Measurements from ENCODE around the gene SKAP1. TPM values are rescaled to one million over a fixed set of nuclear protein-coding genes. Genes with fewer than 3 reads are reported as not detected.

The SKAP1 gene
- total and polyA plus RNA-seq, 2 of the 13 experiments (the other 11 are each of a cell fraction or from before 2014, with no cell fraction given), result 0.21 TPM; not detected in 1

DNA sequence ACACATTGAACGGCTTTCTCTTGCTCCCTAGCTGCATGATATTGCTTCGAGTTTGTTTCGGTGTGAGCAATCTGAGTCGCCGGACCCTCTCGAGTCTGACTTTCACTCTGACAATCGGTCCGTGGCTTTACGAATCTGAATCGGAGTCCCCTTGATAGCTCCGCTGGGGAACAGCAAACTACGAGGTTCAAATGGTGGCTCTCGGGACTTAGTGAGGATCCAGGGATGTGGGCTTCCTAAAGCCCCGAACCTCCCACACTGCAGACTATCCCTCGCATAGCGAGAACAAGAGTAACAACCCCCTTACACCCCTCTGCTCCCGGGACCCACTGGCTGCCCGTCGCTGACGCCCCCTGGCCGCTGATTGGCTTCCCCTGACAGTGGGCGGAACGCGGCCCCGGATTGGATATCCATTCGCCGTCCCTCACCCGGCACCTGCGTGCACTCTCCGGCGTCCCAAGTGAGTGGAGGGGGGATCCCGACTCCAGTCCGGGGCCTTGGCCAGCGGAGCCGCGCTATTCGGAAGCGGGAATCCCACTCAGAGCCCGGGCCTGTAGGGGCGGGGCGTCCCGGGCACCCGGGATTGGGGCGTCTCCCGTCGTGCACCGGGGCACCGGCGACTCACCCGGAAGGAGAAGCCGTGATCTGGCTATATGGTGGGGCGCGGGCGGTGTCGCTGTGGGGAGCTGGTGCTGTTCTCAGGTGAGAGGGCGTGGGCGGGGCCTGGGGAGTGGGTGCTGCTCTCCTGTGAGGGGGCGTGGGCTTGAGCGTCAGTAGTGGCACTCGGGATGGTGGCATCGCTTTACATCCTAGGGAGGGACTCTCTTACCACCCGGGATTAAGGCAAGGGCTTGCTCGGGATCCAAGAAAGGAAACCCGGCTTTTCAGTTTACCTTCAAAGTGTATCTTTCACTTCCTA, 322.6 kb downstream of the SKAP1 start, which contains the start of gene SNX11 (continued):
- TF ChIP-seq ZNF12 (CRISPR knock-in tag; IDR thresholded peaks at IDR 0.05) (no peak), NCOR1 (IDR thresholded peaks at IDR 0.05; ENCODE audit: borderline replicate concordance, low read length) (no peak), ZFP36L1 (CRISPR knock-in tag; IDR thresholded peaks at IDR 0.05) (peak; percentile 95), SP4 (CRISPR knock-in tag; IDR thresholded peaks at IDR 0.05) (peak; percentile 80), FOSL2 (CRISPR knock-in tag; IDR thresholded peaks at IDR 0.05) (no peak; the same call in 1 of the 2 replicates), ZNF703 (CRISPR knock-in tag; IDR thresholded peaks at IDR 0.05; ENCODE audit: borderline replicate concordance) (no peak), FOXJ3 (CRISPR knock-in tag; IDR thresholded peaks at IDR 0.05; ENCODE audit: borderline replicate concordance) (no peak; the same call in none of the 2 replicates), SMAD3 (CRISPR knock-in tag; IDR thresholded peaks at IDR 0.05) (peak; percentile 24; the same call in 1 of the 2 replicates), ZKSCAN5 (CRISPR knock-in tag; IDR thresholded peaks at IDR 0.05) (no peak), E2F5 (CRISPR knock-in tag; conservative IDR thresholded peaks at IDR 0.05) (peak; percentile 56; the same call in 1 of the 2 replicates), ZNF256 (CRISPR knock-in tag; conservative IDR thresholded peaks at IDR 0.05) (no peak), XBP1 (CRISPR knock-in tag; IDR thresholded peaks at IDR 0.05) (no peak), HNRNPL (IDR thresholded peaks at IDR 0.05; ENCODE audit: low read depth, low read length) (0 out of 2 replicates have a peak, but pooled peaks have one; percentile 65), ZNF749 (CRISPR knock-in tag; IDR thresholded peaks at IDR 0.05; ENCODE audit: borderline replicate concordance) (0 out of 2 replicates have a peak, but pooled peaks have one; percentile 66), NFATC3 (CRISPR knock-in tag; IDR thresholded peaks at IDR 0.05) (no peak), BHLHE40 (IDR thresholded peaks at IDR 0.05; ENCODE audit: low read length) (peak; percentile 38; the same call in 1 of the 2 replicates), SIN3A (IDR thresholded peaks at IDR 0.05; ENCODE audit: borderline replicate concordance, low read depth, low read length) (peak; percentile 39; the same call in 1 of the 2 replicates), POLR2G (IDR thresholded peaks at IDR 0.05; ENCODE audit: low read depth, low read length) (peak; percentile 90), ZNF431 (CRISPR knock-in tag; IDR thresholded peaks at IDR 0.05; ENCODE audit: borderline replicate concordance, low read depth) (no peak; the same call in 1 of the 2 replicates), REPIN1 (CRISPR knock-in tag; IDR thresholded peaks at IDR 0.05; ENCODE audit: borderline replicate concordance, low read depth) (peak; percentile 85; the same call in 1 of the 2 replicates), GATAD1 (CRISPR knock-in tag; IDR thresholded peaks at IDR 0.05) (peak; percentile 92), ZNF691 (CRISPR knock-in tag; IDR thresholded peaks at IDR 0.05; ENCODE audit: borderline replicate concordance, low read depth) (0 out of 2 replicates have a peak, but pooled peaks have one; percentile 26)
- TF ChIP-seq, protein P1, sequence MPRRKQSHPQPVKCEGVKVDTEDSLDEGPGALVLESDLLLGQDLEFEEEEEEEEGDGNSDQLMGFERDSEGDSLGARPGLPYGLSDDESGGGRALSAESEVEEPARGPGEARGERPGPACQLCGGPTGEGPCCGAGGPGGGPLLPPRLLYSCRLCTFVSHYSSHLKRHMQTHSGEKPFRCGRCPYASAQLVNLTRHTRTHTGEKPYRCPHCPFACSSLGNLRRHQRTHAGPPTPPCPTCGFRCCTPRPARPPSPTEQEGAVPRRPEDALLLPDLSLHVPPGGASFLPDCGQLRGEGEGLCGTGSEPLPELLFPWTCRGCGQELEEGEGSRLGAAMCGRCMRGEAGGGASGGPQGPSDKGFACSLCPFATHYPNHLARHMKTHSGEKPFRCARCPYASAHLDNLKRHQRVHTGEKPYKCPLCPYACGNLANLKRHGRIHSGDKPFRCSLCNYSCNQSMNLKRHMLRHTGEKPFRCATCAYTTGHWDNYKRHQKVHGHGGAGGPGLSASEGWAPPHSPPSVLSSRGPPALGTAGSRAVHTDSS (CRISPR knock-in tag; conservative IDR thresholded peaks at IDR 0.05), result no peak
- TF ChIP-seq, protein P2, sequence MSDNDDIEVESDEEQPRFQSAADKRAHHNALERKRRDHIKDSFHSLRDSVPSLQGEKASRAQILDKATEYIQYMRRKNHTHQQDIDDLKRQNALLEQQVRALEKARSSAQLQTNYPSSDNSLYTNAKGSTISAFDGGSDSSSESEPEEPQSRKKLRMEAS (IDR thresholded peaks at IDR 0.05), result 0 out of 2 replicates have a peak, but pooled peaks have one; percentile 53
- TF ChIP-seq, protein P3, sequence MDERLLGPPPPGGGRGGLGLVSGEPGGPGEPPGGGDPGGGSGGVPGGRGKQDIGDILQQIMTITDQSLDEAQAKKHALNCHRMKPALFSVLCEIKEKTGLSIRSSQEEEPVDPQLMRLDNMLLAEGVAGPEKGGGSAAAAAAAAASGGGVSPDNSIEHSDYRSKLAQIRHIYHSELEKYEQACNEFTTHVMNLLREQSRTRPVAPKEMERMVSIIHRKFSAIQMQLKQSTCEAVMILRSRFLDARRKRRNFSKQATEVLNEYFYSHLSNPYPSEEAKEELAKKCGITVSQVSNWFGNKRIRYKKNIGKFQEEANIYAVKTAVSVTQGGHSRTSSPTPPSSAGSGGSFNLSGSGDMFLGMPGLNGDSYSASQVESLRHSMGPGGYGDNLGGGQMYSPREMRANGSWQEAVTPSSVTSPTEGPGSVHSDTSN (CRISPR knock-in tag; IDR thresholded peaks at IDR 0.05), result peak; percentile 64; the same call in 1 of the 2 replicates

All from HepG2 (cell line).